ENCODE results near the gene DENND2A.
"Not testable (repeated sequence)": the region's sequence is repeated elsewhere in the genome, so short reads cannot be mapped to it uniquely, and the experiment has no call there.

Gene DENND2A

GRCh38 chr7:140517546-140518369 lies 122.9 kb downstream of the DENND2A start:
- Histone ChIP-seq H3K27ac (ENCODE audit: low read length) (no peak overlapping the region), H3K4me1 (ENCODE audit: control insufficient read depth in 1 of 2, insufficient read depth in 2 of 2, low read length in 2 of 2) (peaks cover 5 to 16% of the 10 kb centered on the region in 2 donors), H3K27me3 (ENCODE audit: low read depth, low read length) (no peaks in the 10 kb centered on the region), H3K9me3 (ENCODE audit: control insufficient read depth in 1 of 2, low read length in 2 of 2) (no peaks in the 10 kb centered on the region), H3K4me3 (ENCODE audit: low read depth in 1 of 2, low read length in 2 of 2) (no peak overlapping the region), H3K36me3 (ENCODE audit: control insufficient read depth in 1 of 2, insufficient read depth in 2 of 2, low read length in 2 of 2) (peaks cover 0 to 8% of the 10 kb centered on the region in 2 donors)

- Histone ChIP-seq H3K4me1 (ENCODE audit: control insufficient read depth in 1 of 2, insufficient read depth in 2 of 2, low read length in 2 of 2) (peaks cover 0 to 9% of the 10 kb centered on the region in 2 donors), H3K9me3 (ENCODE audit: control insufficient read depth in 1 of 2, low read length in 2 of 2) (no peaks in the 10 kb centered on the region), H3K27me3 (ENCODE audit: low read depth, low read length) (no peaks in the 10 kb centered on the region), H3K4me3 (ENCODE audit: low read depth in 1 of 2, low read length in 2 of 2) (no peak overlapping the region), H3K36me3 (ENCODE audit: control insufficient read depth in 1 of 2, insufficient read depth in 2 of 2, low read length in 2 of 2) (no peaks in the 10 kb centered on the region), H3K27ac (ENCODE audit: low read length) (no peak overlapping the region)
Observed at GRCh38 chr7:140512317-140513000, 128.2 kb downstream of the DENND2A start.

DNA sequence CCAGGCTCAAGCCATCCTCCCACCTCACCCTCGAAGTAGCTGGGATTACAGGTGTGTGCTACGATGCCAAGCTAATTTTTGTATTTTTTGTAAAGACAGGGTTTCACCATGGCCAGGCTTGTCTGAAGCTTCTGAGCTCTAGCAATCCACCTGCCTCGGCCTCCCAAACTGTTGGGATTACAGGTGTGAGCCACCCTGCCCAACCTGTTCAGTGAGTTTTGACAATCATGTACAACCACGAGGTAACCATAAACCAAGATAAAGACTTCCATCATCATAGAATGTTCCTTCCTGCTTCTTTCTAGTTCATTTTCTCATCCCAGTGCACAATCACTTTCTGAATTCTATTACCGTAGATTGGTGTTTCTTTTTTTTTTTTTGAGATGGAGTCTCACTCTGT lies 130.8 kb downstream of the DENND2A start:
- no peaks in the 10 kb centered on the region for H3K36me3 ChIP-seq (ENCODE audit: control insufficient read depth in 1 of 2, insufficient read depth in 2 of 2, low read length in 2 of 2)
- peaks cover 4 to 24% of the 10 kb centered on the region in 2 donors for H3K4me1 ChIP-seq (ENCODE audit: control insufficient read depth in 1 of 2, insufficient read depth in 2 of 2, low read length in 2 of 2)
- H3K27ac ChIP-seq (ENCODE audit: low read length): no peak overlapping the region
- H3K9me3 ChIP-seq (ENCODE audit: control insufficient read depth in 1 of 2, low read length in 2 of 2): no peaks in the 10 kb centered on the region
- H3K27me3 ChIP-seq (ENCODE audit: low read depth, low read length): no peaks in the 10 kb centered on the region
- H3K4me3 ChIP-seq (ENCODE audit: low read depth in 1 of 2, low read length in 2 of 2): no peak overlapping the region

- H3K27ac ChIP-seq (ENCODE audit: low read length); H3K27me3 ChIP-seq (ENCODE audit: low read depth, low read length); H3K4me3 ChIP-seq (ENCODE audit: low read depth in 1 of 2, low read length in 2 of 2); H3K9me3 ChIP-seq (ENCODE audit: control insufficient read depth in 1 of 2, low read length in 2 of 2); H3K36me3 ChIP-seq (ENCODE audit: control insufficient read depth in 1 of 2, insufficient read depth in 2 of 2, low read length in 2 of 2): not testable (repeated sequence)
- peaks cover 4 to 22% of the 10 kb centered on the region in 2 donors for H3K4me1 ChIP-seq (ENCODE audit: control insufficient read depth in 1 of 2, insufficient read depth in 2 of 2, low read length in 2 of 2)
Observed at GRCh38 chr7:140507556-140507955, 133.1 kb downstream of the DENND2A start.

GRCh38 chr7:140506788-140507464 lies 133.7 kb downstream of the DENND2A start:
- Histone ChIP-seq H3K27me3 (ENCODE audit: low read depth, low read length) (no peaks in the 10 kb centered on the region), H3K9me3 (ENCODE audit: control insufficient read depth in 1 of 2, low read length in 2 of 2) (no peaks in the 10 kb centered on the region), H3K27ac (ENCODE audit: low read length) (peak overlapping the region; percentile 45), H3K4me3 (ENCODE audit: low read depth in 1 of 2, low read length in 2 of 2) (no peak overlapping the region), H3K36me3 (ENCODE audit: control insufficient read depth in 1 of 2, insufficient read depth in 2 of 2, low read length in 2 of 2) (no peaks in the 10 kb centered on the region), H3K4me1 (ENCODE audit: control insufficient read depth in 1 of 2, insufficient read depth in 2 of 2, low read length in 2 of 2) (peaks cover 4 to 18% of the 10 kb centered on the region in 2 donors)

DNA sequence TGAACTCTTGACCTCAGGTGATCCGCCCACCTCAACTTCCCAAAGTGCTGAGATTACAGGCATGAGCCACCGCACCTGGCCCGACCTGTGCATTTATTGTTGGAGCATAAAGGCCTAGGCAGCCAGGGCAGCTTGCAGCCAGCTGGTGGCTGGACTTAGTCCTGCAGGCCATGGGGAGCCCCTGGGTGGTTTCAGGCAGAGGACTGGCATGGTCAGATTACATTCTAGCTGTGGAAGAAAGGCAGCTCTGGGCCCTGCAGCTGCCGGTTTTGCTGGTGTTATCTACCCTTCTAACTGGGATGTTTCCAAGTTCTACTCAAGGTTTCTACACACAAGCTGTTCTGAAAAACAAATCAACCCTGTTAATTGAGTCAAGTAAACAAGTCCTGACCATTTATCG lies 138.6 kb downstream of the DENND2A start:
- H3K27ac ChIP-seq (ENCODE audit: low read length): no peak overlapping the region
- H3K4me1 ChIP-seq (ENCODE audit: control insufficient read depth in 1 of 2, insufficient read depth in 2 of 2, low read length in 2 of 2): peaks cover 1 to 10% of the 10 kb centered on the region in 2 donors
- H3K9me3 ChIP-seq (ENCODE audit: control insufficient read depth in 1 of 2, low read length in 2 of 2): no peaks in the 10 kb centered on the region
- no peaks in the 10 kb centered on the region for H3K27me3 ChIP-seq (ENCODE audit: low read depth, low read length)
- H3K36me3 ChIP-seq (ENCODE audit: control insufficient read depth in 1 of 2, insufficient read depth in 2 of 2, low read length in 2 of 2): no peaks in the 10 kb centered on the region
- H3K4me3 ChIP-seq (ENCODE audit: low read depth in 1 of 2, low read length in 2 of 2): no peak overlapping the region

GRCh38 chr7:140497807-140498206 lies 142.8 kb downstream of the DENND2A start:
- not testable (repeated sequence) for H3K27ac ChIP-seq (ENCODE audit: low read length); H3K36me3 ChIP-seq (ENCODE audit: control insufficient read depth in 1 of 2, insufficient read depth in 2 of 2, low read length in 2 of 2); H3K27me3 ChIP-seq (ENCODE audit: low read depth, low read length); H3K4me1 ChIP-seq (ENCODE audit: control insufficient read depth in 1 of 2, insufficient read depth in 2 of 2, low read length in 2 of 2); H3K4me3 ChIP-seq (ENCODE audit: low read depth in 1 of 2, low read length in 2 of 2); H3K9me3 ChIP-seq (ENCODE audit: control insufficient read depth in 1 of 2, low read length in 2 of 2)

DNA sequence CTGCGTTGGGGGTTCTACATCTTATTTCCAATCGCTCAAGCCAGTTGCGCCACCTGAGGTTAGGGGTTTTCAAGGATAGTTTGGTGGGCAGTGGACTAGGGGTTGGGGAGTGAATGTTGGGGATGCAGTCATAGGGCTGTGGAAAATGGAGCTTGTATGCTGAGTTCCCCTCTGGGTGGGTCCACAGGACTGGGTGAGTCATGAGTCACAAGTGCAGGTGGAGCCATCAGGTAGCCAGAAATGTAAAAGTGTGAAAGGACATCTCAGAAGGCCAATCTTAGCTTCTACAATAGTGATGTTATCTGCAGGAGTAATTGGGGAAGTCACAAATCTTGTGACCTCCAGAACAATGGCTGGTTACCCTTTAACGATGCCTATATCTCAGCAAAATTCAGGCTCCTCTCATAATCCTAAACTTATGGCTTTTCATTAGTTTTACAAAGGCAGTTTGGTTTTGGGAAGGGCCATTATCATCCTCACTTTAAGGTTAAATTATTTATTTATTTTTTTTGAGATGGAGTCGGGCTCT lies 143.3 kb downstream of the DENND2A start:
- Histone ChIP-seq H3K36me3 (ENCODE audit: control insufficient read depth in 1 of 2, insufficient read depth in 2 of 2, low read length in 2 of 2) (no peaks in the 10 kb centered on the region), H3K4me1 (ENCODE audit: control insufficient read depth in 1 of 2, insufficient read depth in 2 of 2, low read length in 2 of 2) (no peaks in the 10 kb centered on the region), H3K9me3 (ENCODE audit: control insufficient read depth in 1 of 2, low read length in 2 of 2) (no peaks in the 10 kb centered on the region), H3K4me3 (ENCODE audit: low read depth in 1 of 2, low read length in 2 of 2) (no peak overlapping the region), H3K27ac (ENCODE audit: low read length) (no peak overlapping the region), H3K27me3 (ENCODE audit: low read depth, low read length) (no peaks in the 10 kb centered on the region)

GRCh38 chr7:140495514-140496097 lies 145.0 kb downstream of the DENND2A start:
- Histone ChIP-seq H3K27ac (ENCODE audit: low read length) (no peak overlapping the region), H3K4me3 (ENCODE audit: low read depth in 1 of 2, low read length in 2 of 2) (no peak overlapping the region), H3K27me3 (ENCODE audit: low read depth, low read length) (no peaks in the 10 kb centered on the region), H3K9me3 (ENCODE audit: control insufficient read depth in 1 of 2, low read length in 2 of 2) (no peaks in the 10 kb centered on the region), H3K36me3 (ENCODE audit: control insufficient read depth in 1 of 2, insufficient read depth in 2 of 2, low read length in 2 of 2) (no peaks in the 10 kb centered on the region), H3K4me1 (ENCODE audit: control insufficient read depth in 1 of 2, insufficient read depth in 2 of 2, low read length in 2 of 2) (no peaks in the 10 kb centered on the region)

DNA sequence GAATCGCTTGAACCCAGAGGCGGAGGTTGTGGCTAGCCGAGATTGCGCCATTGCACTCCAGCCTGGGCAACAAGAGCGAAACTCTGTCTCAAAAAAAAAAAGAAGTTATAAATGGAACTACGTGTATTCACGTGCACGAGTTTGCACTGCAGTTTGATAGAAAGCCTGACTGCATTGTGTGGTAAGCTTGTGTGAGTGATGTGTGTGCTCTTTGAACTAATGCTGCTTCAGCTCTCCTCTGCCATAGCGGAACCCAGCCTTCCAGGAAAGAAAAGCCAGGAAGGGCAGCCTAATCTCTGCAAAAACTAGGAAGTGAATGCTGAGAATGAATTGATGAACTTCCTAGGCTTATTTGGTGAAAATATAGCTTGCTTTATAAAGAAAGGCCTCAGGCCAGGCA lies 145.7 kb downstream of the DENND2A start:
- H3K36me3 ChIP-seq (ENCODE audit: control insufficient read depth in 1 of 2, insufficient read depth in 2 of 2, low read length in 2 of 2): no peaks in the 10 kb centered on the region
- H3K27me3 ChIP-seq (ENCODE audit: low read depth, low read length): no peaks in the 10 kb centered on the region
- H3K27ac ChIP-seq (ENCODE audit: low read length): no peak overlapping the region
- H3K9me3 ChIP-seq (ENCODE audit: control insufficient read depth in 1 of 2, low read length in 2 of 2): no peaks in the 10 kb centered on the region
- H3K4me1 ChIP-seq (ENCODE audit: control insufficient read depth in 1 of 2, insufficient read depth in 2 of 2, low read length in 2 of 2): no peaks in the 10 kb centered on the region
- H3K4me3 ChIP-seq (ENCODE audit: low read depth in 1 of 2, low read length in 2 of 2): no peak overlapping the region

DNA sequence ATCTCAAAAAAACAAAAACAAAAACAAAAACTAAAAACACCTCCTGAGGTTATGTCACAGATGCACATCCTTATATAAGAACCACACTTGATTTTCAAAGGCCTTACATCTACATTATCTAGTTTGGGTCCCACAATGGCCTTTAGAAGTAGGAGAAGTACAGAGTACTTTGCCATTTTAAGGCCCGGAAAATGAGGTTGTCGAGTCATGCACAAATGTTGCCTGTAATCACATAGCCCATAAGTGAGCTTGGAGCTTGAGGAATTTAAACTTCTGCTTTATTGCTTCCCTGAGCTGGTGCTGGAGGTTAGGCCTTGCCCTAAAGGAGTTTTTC lies 151.6 kb downstream of the DENND2A start:
- Histone ChIP-seq H3K9me3 (ENCODE audit: control insufficient read depth in 1 of 2, low read length in 2 of 2) (no peaks in the 10 kb centered on the region), H3K36me3 (ENCODE audit: control insufficient read depth in 1 of 2, insufficient read depth in 2 of 2, low read length in 2 of 2) (no peaks in the 10 kb centered on the region), H3K4me3 (ENCODE audit: low read depth in 1 of 2, low read length in 2 of 2) (no peak overlapping the region), H3K27me3 (ENCODE audit: low read depth, low read length) (no peaks in the 10 kb centered on the region), H3K27ac (ENCODE audit: low read length) (no peak overlapping the region), H3K4me1 (ENCODE audit: control insufficient read depth in 1 of 2, insufficient read depth in 2 of 2, low read length in 2 of 2) (no peaks in the 10 kb centered on the region)
